ENCODE measurements around the gene CYTL1. TPM values are rescaled to one million over a fixed set of nuclear protein-coding genes. Genes with fewer than 3 reads are reported as not detected.

The CYTL1 gene
- total and polyA plus RNA-seq, 9 of the 15 experiments (the other 6 are each of a cell fraction or from before 2014, with no cell fraction given) = not detected

DNA sequence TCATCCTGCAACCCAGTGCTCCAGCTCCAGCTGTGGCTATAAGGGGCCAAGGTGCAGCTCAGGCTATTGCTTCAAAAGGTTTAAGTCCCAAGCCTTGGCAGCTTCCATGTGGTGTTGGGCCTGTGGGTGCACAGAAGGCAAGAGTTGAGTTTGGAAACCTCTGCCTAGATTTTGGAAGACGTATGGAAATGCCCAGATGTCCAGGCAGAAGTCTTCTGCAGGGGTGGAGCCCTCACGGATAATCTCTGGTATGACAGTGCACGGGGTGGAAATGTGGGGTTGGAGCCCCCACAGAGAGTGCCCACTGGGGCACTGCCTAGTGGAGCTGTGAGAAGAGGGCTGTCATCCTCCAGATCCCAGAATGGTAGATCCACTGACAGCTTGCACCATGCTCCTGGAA is 44.5 kb downstream of the CYTL1 start:
- DNase-seq (ENCODE audit: extremely low read depth in 1 of 4, low spot score in 3 of 4) = no peak
- Histone ChIP-seq H4K20me1 (replicated peaks; ENCODE audit: control insufficient read depth, insufficient read depth, low read length) (no peaks in the 10 kb centered on the region), H3K9me1 (ENCODE audit: control insufficient read depth, insufficient read depth, low read length) (no peaks in the 10 kb centered on the region), H2AFZ (ENCODE audit: low read depth, low read length) (no peak overlapping the region), H3K9ac (ENCODE audit: insufficient read depth in 1 of 2, low read depth in 2 of 2, low read length in 2 of 2) (no peak overlapping the region), H3K4me1 (replicated peaks in 1 of 2; ENCODE audit: control insufficient read depth in 2 of 2, insufficient read depth in 2 of 2, low read length in 2 of 2) (no peaks in the 10 kb centered on the region), H3K9me3 (replicated peaks; ENCODE audit: control insufficient read depth, insufficient read depth, low read depth, low read length) (0 out of 2 replicates have a peak, but pooled peaks cover 3% of the 10 kb centered on the region), H3K36me3 (ENCODE audit: control insufficient read depth, insufficient read depth, low read length) (no peaks in the 10 kb centered on the region), H3K27ac (ENCODE audit: extremely low read depth, low read depth, low read length) (no peak overlapping the region), H3K79me2 (ENCODE audit: control insufficient read depth, insufficient read depth, low read length) (no peaks in the 10 kb centered on the region), H3K27me3 (ENCODE audit: control insufficient read depth in 2 of 2, insufficient read depth in 2 of 2, low read length in 2 of 2) (no peaks in the 10 kb centered on the region), H3K4me2 (ENCODE audit: insufficient read depth, low read length) (no peak overlapping the region), H3K4me3 (no peak overlapping the region)
- ATAC-seq = no peak
- in situ Hi-C loops (cut with MboI) (no loop called here), intact Hi-C loops (cut with micrococcal nuclease) (no loop called here)
- POLR2A ChIA-PET = interaction anchor here (0.6 kb wide), 1 partner anchor 22 kb away, joined by 3 read pairs; no protein-coding TSS in a partner anchor
- 0% methylated on average over 3 of the region's 3 CpGs for WGBS (ENCODE audit: insufficient coverage, low coverage, missing lambda C conversion rate)
- CTCF ChIA-PET (ENCODE audit: low intra/inter-chr PET ratio) = no interaction called here
- TF ChIP-seq, protein P1, sequence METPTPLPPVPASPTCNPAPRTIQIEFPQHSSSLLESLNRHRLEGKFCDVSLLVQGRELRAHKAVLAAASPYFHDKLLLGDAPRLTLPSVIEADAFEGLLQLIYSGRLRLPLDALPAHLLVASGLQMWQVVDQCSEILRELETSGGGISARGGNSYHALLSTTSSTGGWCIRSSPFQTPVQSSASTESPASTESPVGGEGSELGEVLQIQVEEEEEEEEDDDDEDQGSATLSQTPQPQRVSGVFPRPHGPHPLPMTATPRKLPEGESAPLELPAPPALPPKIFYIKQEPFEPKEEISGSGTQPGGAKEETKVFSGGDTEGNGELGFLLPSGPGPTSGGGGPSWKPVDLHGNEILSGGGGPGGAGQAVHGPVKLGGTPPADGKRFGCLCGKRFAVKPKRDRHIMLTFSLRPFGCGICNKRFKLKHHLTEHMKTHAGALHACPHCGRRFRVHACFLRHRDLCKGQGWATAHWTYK (CRISPR knock-in tag; IDR thresholded peaks at IDR 0.05) = no peak
- TF ChIP-seq RBM25 (IDR thresholded peaks at IDR 0.05; ENCODE audit: low read depth, low read length, severe bottlenecking) = no peak
- no peak for TF ChIP-seq FOXK2 (conservative IDR thresholded peaks at IDR 0.05 in 1 of 2, IDR thresholded peaks at IDR 0.05 in 1 of 2; ENCODE audit: low read depth in 2 of 2)
- peak; percentile 52 for TF ChIP-seq ZFP36 (IDR thresholded peaks at IDR 0.05; ENCODE audit: low read depth, low read length, partially characterized antibody)
- peak in 1 of 2 experiments; percentile 55; a peak in 1 of 3 replicates for TF ChIP-seq CBX3 (IDR thresholded peaks at IDR 0.05; ENCODE audit: borderline replicate concordance in 1 of 2, low read length in 2 of 2)
- no peak for TF ChIP-seq PCBP2 (IDR thresholded peaks at IDR 0.05; ENCODE audit: low read depth, low read length, poor library complexity, severe bottlenecking)
- TF ChIP-seq CBX5 (IDR thresholded peaks at IDR 0.05; ENCODE audit: borderline replicate concordance, low read depth) = peak; percentile 80
- TF ChIP-seq TRIM28 (IDR thresholded peaks at IDR 0.05) = 0 out of 2 replicates have a peak, but pooled peaks have one; percentile 50
- TF ChIP-seq, protein P2, sequence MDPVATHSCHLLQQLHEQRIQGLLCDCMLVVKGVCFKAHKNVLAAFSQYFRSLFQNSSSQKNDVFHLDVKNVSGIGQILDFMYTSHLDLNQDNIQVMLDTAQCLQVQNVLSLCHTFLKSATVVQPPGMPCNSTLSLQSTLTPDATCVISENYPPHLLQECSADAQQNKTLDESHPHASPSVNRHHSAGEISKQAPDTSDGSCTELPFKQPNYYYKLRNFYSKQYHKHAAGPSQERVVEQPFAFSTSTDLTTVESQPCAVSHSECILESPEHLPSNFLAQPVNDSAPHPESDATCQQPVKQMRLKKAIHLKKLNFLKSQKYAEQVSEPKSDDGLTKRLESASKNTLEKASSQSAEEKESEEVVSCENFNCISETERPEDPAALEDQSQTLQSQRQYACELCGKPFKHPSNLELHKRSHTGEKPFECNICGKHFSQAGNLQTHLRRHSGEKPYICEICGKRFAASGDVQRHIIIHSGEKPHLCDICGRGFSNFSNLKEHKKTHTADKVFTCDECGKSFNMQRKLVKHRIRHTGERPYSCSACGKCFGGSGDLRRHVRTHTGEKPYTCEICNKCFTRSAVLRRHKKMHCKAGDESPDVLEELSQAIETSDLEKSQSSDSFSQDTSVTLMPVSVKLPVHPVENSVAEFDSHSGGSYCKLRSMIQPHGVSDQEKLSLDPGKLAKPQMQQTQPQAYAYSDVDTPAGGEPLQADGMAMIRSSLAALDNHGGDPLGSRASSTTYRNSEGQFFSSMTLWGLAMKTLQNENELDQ (CRISPR knock-in tag; IDR thresholded peaks at IDR 0.05; ENCODE audit: borderline replicate concordance) = no peak
- TF ChIP-seq FOXP1 (CRISPR knock-in tag; IDR thresholded peaks at IDR 0.05) = no peak
- BruUV-seq (replicated peaks) = no TSS peak
- FAIRE-seq = no peak
